T-cell (primary cell): Measurements from ENCODE around the gene CIAO3. TPM values are rescaled to one million over a fixed set of nuclear protein-coding genes. Genes with fewer than 3 reads are reported as not detected.

Experiments used
- ATAC-seq, 4 experiments: fragments of 200-7000 bp in 3 of 4; fragments of 150-1000 bp in 1 of 4; cut with Tn5 transposase; replicated peaks in 1 of 4; 1 replicate in 3 of 4; 2 replicates in 1 of 4; pipeline ENCODE4 v1.10.0; 2021; ENCODE audit warnings: moderate library complexity in 3 of 4, mild to moderate bottlenecking in 2 of 4, moderate number of reproducible peaks in 1 of 4
- CTCF ChIA-PET, 2 donors: fragments of 300-600 bp; sonication (Branson Sonifier 250); formaldehyde crosslinking; loops; one replicate each; lab custom pipeline; 2022; ENCODE audit warnings: antibody characterized with exemption in 2 of 2; lab: Charles Lee
- POLR2A ChIA-PET, 2 donors: fragments of 300-600 bp; sonication (Branson Sonifier 250); formaldehyde crosslinking; loops; one replicate each; lab custom pipeline; 2022; ENCODE audit warnings: antibody characterized with exemption in 2 of 2; lab: Charles Lee
- DNase-seq, 35 experiments: peaks; one replicate each; pipeline versions ENCODE4 v3.0.0 to v3.0.0-alpha.2; 2013 to 2023
- H3K27ac ChIP-seq: one replicate; pipeline ENCODE4 v1.5.1; 2013; ENCODE audit warnings: low read length
- H3K27me3 ChIP-seq, 2 experiments: replicated peaks in 1 of 2; 1 replicate in 1 of 2; 2 replicates in 1 of 2; pipeline versions ENCODE4 v1.6.1 to v1.7.0; 2013; ENCODE audit warnings: low read length in 1 of 2, mixed read lengths in 1 of 2; ENCODE audit not compliant: control insufficient read depth in 2 of 2, insufficient read depth in 2 of 2; ENCODE audit errors: extremely low read depth in 1 of 2
- H3K36me3 ChIP-seq, 2 donors: 1 replicate in 1 of 2; 2 replicates in 1 of 2; pipeline versions ENCODE4 v1.6.1 to v1.7.0; 2013; ENCODE audit warnings: low read length in 1 of 2; ENCODE audit not compliant: control insufficient read depth in 2 of 2, insufficient read depth in 1 of 2; ENCODE audit errors: extremely low read depth in 1 of 2
- H3K4me1 ChIP-seq, 2 experiments: 1 replicate in 1 of 2; 2 replicates in 1 of 2; pipeline versions ENCODE4 v1.6.1 to v1.7.0; 2013; ENCODE audit warnings: low read length in 2 of 2, mixed read lengths in 1 of 2; ENCODE audit not compliant: insufficient read depth in 2 of 2, control insufficient read depth in 1 of 2; ENCODE audit errors: extremely low read depth in 1 of 2
- H3K4me3 ChIP-seq, 2 donors: 1 replicate in 1 of 2; 2 replicates in 1 of 2; pipeline versions ENCODE4 v1.5.1 to v1.7.0; 2013; ENCODE audit warnings: mild to moderate bottlenecking in 2 of 2, low read length in 1 of 2, moderate library complexity in 1 of 2; ENCODE audit not compliant: control insufficient read depth in 1 of 2; ENCODE audit errors: extremely low read depth in 1 of 2
- H3K9me3 ChIP-seq: 2 replicates; pipeline ENCODE4 v1.7.0; 2013
- H3K27ac Mint-ChIP-seq, 2 donors: one replicate each; pipeline ENCODE4 v1.8.0; 2020 to 2021; ENCODE audit warnings: mild to moderate bottlenecking in 2 of 2, mixed read lengths in 2 of 2
- H3K27me3 Mint-ChIP-seq, 2 donors: one replicate each; pipeline ENCODE4 v1.8.0; 2021 to 2022; ENCODE audit warnings: mixed read lengths in 2 of 2
- H3K36me3 Mint-ChIP-seq: one replicate; pipeline ENCODE4 v1.8.0; 2021; ENCODE audit warnings: mixed read lengths
- H3K4me1 Mint-ChIP-seq, 3 donors: one replicate each; pipeline ENCODE4 v1.8.0; 2020 to 2022; ENCODE audit warnings: mixed read lengths in 3 of 3, mild to moderate bottlenecking in 1 of 3
- H3K4me3 Mint-ChIP-seq, 3 donors: one replicate each; pipeline ENCODE4 v1.8.0; 2020 to 2022; ENCODE audit warnings: mild to moderate bottlenecking in 3 of 3, mixed read lengths in 3 of 3, moderate library complexity in 3 of 3
- H3K9me3 Mint-ChIP-seq, 3 donors: one replicate each; pipeline ENCODE4 v1.8.0; 2020 to 2022; ENCODE audit warnings: mixed read lengths in 3 of 3
- WGBS: methylation state at CpG from one replicate; pipeline ENCODE4 v1.1.5; 2013; ENCODE audit warnings: missing lambda C conversion rate; ENCODE audit not compliant: insufficient coverage; 5-methylcytosine and 5-hydroxymethylcytosine counted together
- total RNA-seq, 35 experiments: library from RNA in 6 of 35; stranded (reverse) in 6 of 35; fragments of 120-200 nt in 1 of 35; gene quantifications; one replicate each; pipeline versions ENCODE4 v1.2.1 to v1.2.4 and lab custom pipeline; 2013 to 2026

CIAO3 gene
- total RNA-seq, 5 donors from 2014 or later (not counting 1 experiment from before 2014, with no cell fraction given), result 36.2 to 69.1 (median 58.6) TPM

DNA sequence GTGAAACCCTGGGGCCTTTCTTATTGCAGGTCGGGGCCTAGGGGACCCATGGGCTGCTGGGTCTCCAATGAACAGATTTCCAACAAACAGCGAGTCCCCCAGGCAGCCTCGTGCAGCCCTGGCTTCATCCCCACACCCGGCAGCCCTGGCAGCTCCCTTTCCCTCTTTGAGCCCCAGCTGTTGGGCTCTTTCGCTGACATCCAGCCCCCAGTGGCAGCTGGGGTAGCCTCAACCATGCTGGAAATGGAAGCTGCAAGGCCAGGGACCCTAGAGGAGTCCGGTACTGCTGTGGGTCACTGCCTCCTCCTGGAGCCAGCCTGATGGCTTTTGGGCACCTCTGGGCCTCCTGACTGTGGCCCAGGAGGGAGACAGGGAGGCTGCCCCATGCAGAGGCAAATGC lies 41.5 kb upstream of the CIAO3 start:
- WGBS, result 74% methylated on average over 6 of the region's 6 CpGs
- peaks cover 0 to 20% of the 10 kb centered on the region in 2 experiments for H3K4me1 ChIP-seq
- DNase-seq (no peak), ATAC-seq (no peak)
- no peak overlapping the region for H3K4me3 ChIP-seq
- Mint-ChIP-seq H3K27ac (no peak overlapping the region), H3K4me3 (no peak overlapping the region), H3K36me3 (no peaks in the 10 kb centered on the region), H3K9me3 (no peaks in the 10 kb centered on the region), H3K4me1 (peaks cover 0 to 11% (median 8%) of the 10 kb centered on the region in 3 donors), H3K27me3 (peaks cover 5 to 7% of the 10 kb centered on the region in 2 donors)
- peaks cover 0 to 53% of the 10 kb centered on the region in 2 experiments for H3K27me3 ChIP-seq
- no peaks in the 10 kb centered on the region for H3K9me3 ChIP-seq
- peaks cover 0 to 9% of the 10 kb centered on the region in 2 donors for H3K36me3 ChIP-seq
- ChIA-PET CTCF (no interaction called here), POLR2A (no interaction called here)
- H3K27ac ChIP-seq, result no peak overlapping the region

GRCh38 chr16:781346-782010 lies 40.7 kb upstream of the CIAO3 start:
- no peak for ATAC-seq
- H3K36me3 Mint-ChIP-seq, result no peaks in the 10 kb centered on the region
- H3K4me1 ChIP-seq, result peaks cover 0 to 12% of the 10 kb centered on the region in 2 experiments
- POLR2A ChIA-PET, result no interaction called here
- CTCF ChIA-PET, result no interaction called here
- 57% methylated on average over 6 of the region's 19 CpGs for WGBS
- no peak overlapping the region for H3K4me3 Mint-ChIP-seq
- H3K9me3 ChIP-seq, result no peaks in the 10 kb centered on the region
- no peak overlapping the region for H3K27ac ChIP-seq
- DNase-seq, result no peak
- H3K27ac Mint-ChIP-seq, result no peak overlapping the region
- no peaks in the 10 kb centered on the region for H3K9me3 Mint-ChIP-seq
- H3K36me3 ChIP-seq, result peaks cover 0 to 8% of the 10 kb centered on the region in 2 donors
- H3K27me3 ChIP-seq, result peaks cover 0 to 56% of the 10 kb centered on the region in 2 experiments
- peaks cover 0 to 6% (median 5%) of the 10 kb centered on the region in 3 donors for H3K4me1 Mint-ChIP-seq
- H3K27me3 Mint-ChIP-seq, result peaks cover 7% of the 10 kb centered on the region in 2 donors
- no peak overlapping the region for H3K4me3 ChIP-seq

GRCh38 chr16:780296-780695 lies 39.5 kb upstream of the CIAO3 start:
- Mint-ChIP-seq H3K9me3 (no peaks in the 10 kb centered on the region), H3K27me3 (peaks cover 7% of the 10 kb centered on the region in 2 donors), H3K4me1 (peaks cover 0 to 4% (median 3%) of the 10 kb centered on the region in 3 donors), H3K36me3 (no peaks in the 10 kb centered on the region), H3K27ac (no peak overlapping the region), H3K4me3 (no peak overlapping the region)
- ATAC-seq, result no peak
- no peak overlapping the region for H3K27ac ChIP-seq
- CTCF ChIA-PET, result no interaction called here
- POLR2A ChIA-PET, result no interaction called here
- no peak overlapping the region for H3K4me3 ChIP-seq
- DNase-seq, result no peak
- H3K36me3 ChIP-seq, result no peaks in the 10 kb centered on the region
- 91% methylated on average over 16 of the region's 16 CpGs for WGBS
- H3K27me3 ChIP-seq, result peaks cover 0 to 66% of the 10 kb centered on the region in 2 experiments
- peaks cover 0 to 2% of the 10 kb centered on the region in 2 experiments for H3K4me1 ChIP-seq
- no peaks in the 10 kb centered on the region for H3K9me3 ChIP-seq

DNA sequence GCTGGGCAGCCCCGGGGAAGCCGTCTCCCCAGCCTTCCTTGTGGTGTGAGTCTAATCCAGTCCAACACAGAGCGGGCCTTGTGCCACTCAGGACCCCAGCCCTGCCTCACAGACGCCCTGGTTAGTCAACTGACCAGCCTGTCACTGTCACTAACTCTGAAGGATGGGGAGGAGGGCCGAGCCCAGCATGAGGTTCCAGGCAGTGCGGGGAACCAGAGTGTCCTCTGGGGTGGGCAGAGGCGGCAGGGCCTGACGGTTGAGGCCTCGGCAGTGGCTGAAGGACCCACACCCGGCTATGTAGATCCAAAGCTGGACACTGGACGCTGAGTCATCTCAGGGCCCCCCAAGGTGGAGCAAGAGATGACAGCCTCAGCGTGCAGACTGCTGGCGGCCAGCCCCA lies 38.8 kb upstream of the CIAO3 start:
- Mint-ChIP-seq H3K27ac (no peak overlapping the region), H3K4me1 (no peaks in the 10 kb centered on the region), H3K27me3 (peaks cover 7% of the 10 kb centered on the region in 2 donors), H3K4me3 (no peak overlapping the region), H3K36me3 (no peaks in the 10 kb centered on the region), H3K9me3 (no peaks in the 10 kb centered on the region)
- ATAC-seq, result no peak
- CTCF ChIA-PET, result no interaction called here
- Histone ChIP-seq H3K4me3 (no peak overlapping the region), H3K4me1 (no peaks in the 10 kb centered on the region), H3K27ac (no peak overlapping the region), H3K36me3 (no peaks in the 10 kb centered on the region), H3K9me3 (no peaks in the 10 kb centered on the region), H3K27me3 (peaks cover 0 to 69% of the 10 kb centered on the region in 2 experiments)
- WGBS, result 82% methylated on average over 11 of the region's 13 CpGs
- POLR2A ChIA-PET, result no interaction called here
- no peak for DNase-seq

GRCh38 chr16:778909-779527 lies 38.2 kb upstream of the CIAO3 start:
- Histone ChIP-seq H3K27me3 (peaks cover 0 to 69% of the 10 kb centered on the region in 2 experiments), H3K27ac (no peak overlapping the region), H3K36me3 (no peaks in the 10 kb centered on the region), H3K4me1 (no peaks in the 10 kb centered on the region), H3K9me3 (no peaks in the 10 kb centered on the region), H3K4me3 (no peak overlapping the region)
- POLR2A ChIA-PET, result no interaction called here
- H3K9me3 Mint-ChIP-seq, result no peaks in the 10 kb centered on the region
- WGBS, result 96% methylated on average over 2 of the region's 6 CpGs
- H3K27me3 Mint-ChIP-seq, result peaks cover 7% of the 10 kb centered on the region in 2 donors
- no peak for DNase-seq
- H3K36me3 Mint-ChIP-seq, result no peaks in the 10 kb centered on the region
- no peak overlapping the region for H3K4me3 Mint-ChIP-seq
- ATAC-seq, result no peak
- H3K4me1 Mint-ChIP-seq, result no peaks in the 10 kb centered on the region
- no peak overlapping the region for H3K27ac Mint-ChIP-seq
- CTCF ChIA-PET, result no interaction called here

- H3K4me1 ChIP-seq, result no peaks in the 10 kb centered on the region
- no peak overlapping the region for H3K4me3 Mint-ChIP-seq
- no peaks in the 10 kb centered on the region for H3K4me1 Mint-ChIP-seq
- no peaks in the 10 kb centered on the region for H3K36me3 Mint-ChIP-seq
- H3K27me3 Mint-ChIP-seq, result peaks cover 7% of the 10 kb centered on the region in 2 donors
- DNase-seq (no peak), ATAC-seq (no peak)
- H3K9me3 ChIP-seq, result no peaks in the 10 kb centered on the region
- CTCF ChIA-PET, result no interaction called here
- no peak overlapping the region for H3K27ac ChIP-seq
- H3K27me3 ChIP-seq, result peaks cover 0 to 68% of the 10 kb centered on the region in 2 experiments
- H3K4me3 ChIP-seq, result no peak overlapping the region
- POLR2A ChIA-PET, result no interaction called here
- no peak overlapping the region for H3K27ac Mint-ChIP-seq
- H3K36me3 ChIP-seq, result no peaks in the 10 kb centered on the region
- no peaks in the 10 kb centered on the region for H3K9me3 Mint-ChIP-seq
- WGBS, result 63% methylated on average over 7 of the region's 11 CpGs
These were observed 37.6 kb upstream of the CIAO3 start for GRCh38 chr16:778447-778846.
